Right atrium auricular region (tissue), 2 donors: ENCODE results near the gene CLTB. TPM values are rescaled to one million over a fixed set of nuclear protein-coding genes. Genes with fewer than 3 reads are reported as not detected.
"Not testable (repeated sequence)": the region's sequence is repeated elsewhere in the genome, so short reads cannot be mapped to it uniquely, and the experiment has no call there.

Source experiments
- DNase-seq: peaks from one replicate; pipeline ENCODE4 v3.0.0-alpha.2; 2019; ENCODE audit warnings: low spot score
- H3K27ac ChIP-seq, 2 donors: fragments of 200-600 bp; sonication (generic); 1 replicate in 1 of 2; 2 replicates in 1 of 2; pipeline ENCODE4 v1.5.1; 2016 to 2019
- H3K27me3 ChIP-seq, 2 donors: fragments of 200-600 bp; sonication (generic); one replicate each; pipeline versions ENCODE4 v1.5.1 to v1.6.0; 2017 to 2019
- H3K36me3 ChIP-seq: fragments of 200-600 bp; sonication (generic); one replicate; pipeline ENCODE4 v1.5.1; 2016
- H3K4me1 ChIP-seq, 2 donors: fragments of 200-600 bp; sonication (generic); one replicate each; pipeline versions ENCODE4 v1.5.1 to v1.6.0; 2017 to 2019
- H3K4me3 ChIP-seq, 2 donors: fragments of 200-600 bp; sonication (generic); 1 replicate in 1 of 2; 2 replicates in 1 of 2; pipeline ENCODE4 v1.5.1; 2017 to 2019; ENCODE audit warnings: mild to moderate bottlenecking in 1 of 2, moderate library complexity in 1 of 2
- H3K9me3 ChIP-seq, 2 donors: fragments of 200-600 bp; sonication (generic); one replicate each; pipeline ENCODE4 v1.5.1; 2019
- CTCF ChIP-seq, 2 donors: fragments of 200-600 bp; sonication (generic); IDR thresholded peaks; one replicate each; pipeline ENCODE4 v1.5.1; 2019; ENCODE audit warnings: antibody characterized with exemption in 2 of 2
- total RNA-seq, 2 donors: library from RNA; depleted of rRNA; stranded (reverse); fragments of >200 nt; gene quantifications; one replicate each; pipeline ENCODE4 v1.1.0, GENCODE V29; 2016

Gene CLTB
- total RNA-seq, 2 donors from 2014 or later, result 241 to 341 TPM

- no peaks in the 10 kb centered on the region for H3K27me3 ChIP-seq
- DNase-seq, result no peak
- peaks cover 34% of the 10 kb centered on the region for H3K36me3 ChIP-seq
- H3K9me3 ChIP-seq, result no peaks in the 10 kb centered on the region
- no peak for TF ChIP-seq CTCF (IDR thresholded peaks at IDR 0.05)
- no peak overlapping the region for H3K4me3 ChIP-seq
- peaks cover 0 to 64% of the 10 kb centered on the region in 2 donors for H3K4me1 ChIP-seq
- no peak overlapping the region for H3K27ac ChIP-seq
These were observed 5.7 kb downstream of the CLTB start for GRCh38 chr5:176410486-176411180.

GRCh38 chr5:176409765-176410164 lies 6.6 kb downstream of the CLTB start:
- H3K9me3 ChIP-seq, result no peaks in the 10 kb centered on the region
- no peak overlapping the region for H3K4me3 ChIP-seq
- peaks cover 40% of the 10 kb centered on the region for H3K36me3 ChIP-seq
- DNase-seq, result no peak
- TF ChIP-seq CTCF (IDR thresholded peaks at IDR 0.05), result no peak
- H3K27ac ChIP-seq, result no peak overlapping the region
- peaks cover 0 to 55% of the 10 kb centered on the region in 2 donors for H3K4me1 ChIP-seq
- no peaks in the 10 kb centered on the region for H3K27me3 ChIP-seq

- Histone ChIP-seq H3K4me3 (no peak overlapping the region), H3K4me1 (peaks cover 0 to 43% of the 10 kb centered on the region in 2 donors), H3K36me3 (peaks cover 42% of the 10 kb centered on the region), H3K27me3 (no peaks in the 10 kb centered on the region), H3K9me3 (no peaks in the 10 kb centered on the region), H3K27ac (peak overlapping the region; percentile 2 to 58)
- no peak for DNase-seq
- TF ChIP-seq CTCF (IDR thresholded peaks at IDR 0.05), result no peak
These were observed 7.7 kb downstream of the CLTB start for GRCh38 chr5:176408590-176408989.

- not testable (repeated sequence) for H3K9me3 ChIP-seq, H3K27me3 ChIP-seq, H3K4me3 ChIP-seq, DNase-seq
- Histone ChIP-seq H3K27ac (peak overlapping the region; percentile 49 to 58), H3K4me1 (peaks cover 0 to 42% of the 10 kb centered on the region in 2 donors), H3K36me3 (peaks cover 42% of the 10 kb centered on the region)
These were observed 8.1 kb downstream of the CLTB start for GRCh38 chr5:176408252-176408573.

- TF ChIP-seq CTCF (IDR thresholded peaks at IDR 0.05), result no peak
- Histone ChIP-seq H3K9me3 (no peaks in the 10 kb centered on the region), H3K4me3 (no peak overlapping the region), H3K27ac (peak overlapping the region; percentile 49 to 58), H3K36me3 (peaks cover 42% of the 10 kb centered on the region), H3K4me1 (peaks cover 0 to 42% of the 10 kb centered on the region in 2 donors), H3K27me3 (no peaks in the 10 kb centered on the region)
- no peak for DNase-seq
These were observed 8.7 kb downstream of the CLTB start for GRCh38 chr5:176407456-176408251.

GRCh38 chr5:176406436-176407052 lies 9.8 kb downstream of the CLTB start:
- H3K9me3 ChIP-seq, result no peaks in the 10 kb centered on the region
- peaks cover 0 to 44% of the 10 kb centered on the region in 2 donors for H3K4me1 ChIP-seq
- no peak overlapping the region for H3K4me3 ChIP-seq
- no peak for DNase-seq
- no peak for TF ChIP-seq CTCF (IDR thresholded peaks at IDR 0.05)
- no peaks in the 10 kb centered on the region for H3K27me3 ChIP-seq
- H3K36me3 ChIP-seq, result peaks cover 42% of the 10 kb centered on the region
- H3K27ac ChIP-seq, result no peak overlapping the region
